Endothelial cell (in vitro differentiated cells): ENCODE data around the gene BMERB1. TPM values are rescaled to one million over a fixed set of nuclear protein-coding genes. Genes with fewer than 3 reads are reported as not detected.
"Not testable (repeated sequence)": the region's sequence is repeated elsewhere in the genome, so short reads cannot be mapped to it uniquely, and the experiment has no call there.

Source experiments
- DNase-seq: peaks from one replicate; pipeline ENCODE4 v3.0.0; 2021; ENCODE audit warnings: low spot score
- H3K27ac Mint-ChIP-seq: one replicate; pipeline ENCODE4 v1.8.0; 2021; ENCODE audit warnings: mixed read lengths, inconsistent platforms; ENCODE audit not compliant: unreplicated experiment
- H3K27me3 Mint-ChIP-seq: one replicate; pipeline ENCODE4 v1.8.0; 2021; ENCODE audit warnings: mild to moderate bottlenecking, moderate library complexity, mixed read lengths, inconsistent platforms; ENCODE audit not compliant: unreplicated experiment
- H3K36me3 Mint-ChIP-seq: one replicate; pipeline ENCODE4 v1.8.0; 2021; ENCODE audit warnings: mild to moderate bottlenecking, low read depth, mixed read lengths, inconsistent platforms; ENCODE audit not compliant: unreplicated experiment
- H3K4me1 Mint-ChIP-seq: one replicate; pipeline ENCODE4 v1.8.0; 2021; ENCODE audit warnings: mild to moderate bottlenecking, mixed read lengths, inconsistent platforms; ENCODE audit not compliant: unreplicated experiment
- H3K4me3 Mint-ChIP-seq: one replicate; pipeline ENCODE4 v1.8.0; 2021; ENCODE audit warnings: mild to moderate bottlenecking, mixed read lengths, inconsistent platforms; ENCODE audit not compliant: unreplicated experiment
- H3K9me3 Mint-ChIP-seq: one replicate; pipeline ENCODE4 v1.8.0; 2021; ENCODE audit warnings: mixed read lengths, inconsistent platforms; ENCODE audit not compliant: unreplicated experiment
- CTCF ChIP-seq: fragments of 200-600 bp; sonication (generic); IDR thresholded peaks from one replicate; pipeline ENCODE4 v1.5.0; 2021; ENCODE audit warnings: antibody characterized with exemption; ENCODE audit not compliant: unreplicated experiment
- total RNA-seq: library from RNA; stranded (reverse); fragmentation: NEBNext Ultra II Directional; extraction: Animal tissue kit (Norgen Biotek cat#: 25700); gene quantifications from one replicate; pipeline ENCODE4 v1.2.1, GENCODE V29; 2021; ENCODE audit not compliant: unreplicated experiment

BMERB1 gene
- total RNA-seq, 1 donor from 2014 or later, result 9.9 TPM

- TF ChIP-seq CTCF, result no peak
- no peak overlapping the region for H3K27ac Mint-ChIP-seq
- H3K4me3 Mint-ChIP-seq, result no peak overlapping the region
- peaks cover 12% of the 10 kb centered on the region for H3K4me1 Mint-ChIP-seq
- no peaks in the 10 kb centered on the region for H3K36me3 Mint-ChIP-seq
- DNase-seq, result no peak
- no peaks in the 10 kb centered on the region for H3K9me3 Mint-ChIP-seq
- H3K27me3 Mint-ChIP-seq, result no peaks in the 10 kb centered on the region
Measured at GRCh38 chr16:15451098-15451731, 16.8 kb downstream of the BMERB1 start.

- no peak for DNase-seq
- H3K27me3 Mint-ChIP-seq, result no peaks in the 10 kb centered on the region
- TF ChIP-seq CTCF, result no peak
- no peak overlapping the region for H3K4me3 Mint-ChIP-seq
- no peak overlapping the region for H3K27ac Mint-ChIP-seq
- no peaks in the 10 kb centered on the region for H3K36me3 Mint-ChIP-seq
- peaks cover 12% of the 10 kb centered on the region for H3K4me1 Mint-ChIP-seq
- H3K9me3 Mint-ChIP-seq, result no peaks in the 10 kb centered on the region
Measured at GRCh38 chr16:15452246-15452855, 18.0 kb downstream of the BMERB1 start.

GRCh38 chr16:15453296-15453695, 18.9 kb downstream of the BMERB1 start:
- not testable (repeated sequence) for DNase-seq, H3K36me3 Mint-ChIP-seq, H3K4me3 Mint-ChIP-seq, H3K9me3 Mint-ChIP-seq, H3K27ac Mint-ChIP-seq, H3K27me3 Mint-ChIP-seq
- peaks cover 12% of the 10 kb centered on the region for H3K4me1 Mint-ChIP-seq

GRCh38 chr16:15454933-15455332, 20.5 kb downstream of the BMERB1 start:
- not testable (repeated sequence) for H3K9me3 Mint-ChIP-seq, H3K27me3 Mint-ChIP-seq, H3K4me3 Mint-ChIP-seq, DNase-seq, H3K36me3 Mint-ChIP-seq, H3K27ac Mint-ChIP-seq
- H3K4me1 Mint-ChIP-seq, result peaks cover 12% of the 10 kb centered on the region

GRCh38 chr16:15457400-15457799, 23.0 kb downstream of the BMERB1 start:
- Mint-ChIP-seq H3K27me3 (no peaks in the 10 kb centered on the region), H3K4me3 (no peak overlapping the region), H3K9me3 (no peaks in the 10 kb centered on the region), H3K27ac (no peak overlapping the region), H3K4me1 (peaks cover 12% of the 10 kb centered on the region), H3K36me3 (no peaks in the 10 kb centered on the region)
- no peak for DNase-seq
- no peak for TF ChIP-seq CTCF

- Mint-ChIP-seq H3K9me3 (no peaks in the 10 kb centered on the region), H3K4me3 (no peak overlapping the region), H3K36me3 (no peaks in the 10 kb centered on the region), H3K4me1 (peaks cover 7% of the 10 kb centered on the region), H3K27ac (no peak overlapping the region), H3K27me3 (no peaks in the 10 kb centered on the region)
- DNase-seq, result no peak
- no peak for TF ChIP-seq CTCF
Measured at GRCh38 chr16:15457958-15458357, 23.6 kb downstream of the BMERB1 start.
